Lung (tissue), 12 donors: ENCODE data around the gene SETD2. TPM values are rescaled to one million over a fixed set of nuclear protein-coding genes. Genes with fewer than 3 reads are reported as not detected.
A peak's percentile ranks its signal among the peaks of the same experiment; 100 is the strongest.

Experiments used
- ATAC-seq: fragments of 200-7000 bp; cut with Tn5 transposase; one replicate; pipeline ENCODE4 v1.9.1; 2020; ENCODE audit warnings: moderate number of reproducible peaks; ENCODE audit not compliant: insufficient read depth, low FRiP score
- DNase-seq, 3 donors: peaks; one replicate each; pipeline ENCODE4 v3.0.0-alpha.2; 2013 to 2017
- H3K27ac ChIP-seq, 2 donors: one replicate each; pipeline ENCODE4 v1.5.1; 2013; ENCODE audit warnings: mild to moderate bottlenecking in 2 of 2, moderate library complexity in 2 of 2, control low read depth in 1 of 2, inconsistent platforms in 1 of 2, low read depth in 1 of 2, low read length in 1 of 2
- H3K27me3 ChIP-seq, 3 donors: one replicate each; pipeline ENCODE4 v1.5.1; 2013; ENCODE audit warnings: low read length in 2 of 3; ENCODE audit not compliant: control insufficient read depth in 3 of 3, insufficient read depth in 3 of 3
- H3K36me3 ChIP-seq, 4 donors: one replicate each; pipeline ENCODE4 v1.5.1; 2013; ENCODE audit warnings: low read length in 4 of 4, mild to moderate bottlenecking in 1 of 4, moderate library complexity in 1 of 4; ENCODE audit not compliant: control insufficient read depth in 4 of 4, insufficient read depth in 4 of 4
- H3K4me1 ChIP-seq, 5 donors: one replicate each; pipeline ENCODE4 v1.5.1; 2013; ENCODE audit warnings: low read length in 5 of 5, mild to moderate bottlenecking in 2 of 5, moderate library complexity in 1 of 5; ENCODE audit not compliant: control insufficient read depth in 5 of 5, insufficient read depth in 5 of 5
- H3K4me3 ChIP-seq: one replicate; pipeline ENCODE4 v1.5.1; 2013; ENCODE audit warnings: mild to moderate bottlenecking, control low read depth, moderate library complexity
- H3K9ac ChIP-seq, 2 donors: one replicate each; pipeline ENCODE4 v1.5.1; 2013; ENCODE audit warnings: low read length in 2 of 2, control low read depth in 1 of 2; ENCODE audit not compliant: insufficient read depth in 1 of 2
- H3K9me3 ChIP-seq, 4 donors: one replicate each; pipeline ENCODE4 v1.5.1; 2013; ENCODE audit warnings: low read length in 3 of 4, mild to moderate bottlenecking in 1 of 4, moderate library complexity in 1 of 4; ENCODE audit not compliant: control insufficient read depth in 4 of 4, insufficient read depth in 3 of 4
- WGBS, 2 donors: extraction: QIAGEN DNeasy Blood & Tissue Kit; methylation state at CpG; one replicate each; pipeline ENCODE4 v1.1.7; 2013; 5-methylcytosine and 5-hydroxymethylcytosine counted together
- polyA plus RNA-seq, 2 donors: library from polyadenylated mRNA; stranded (reverse); fragments of 200-250 nt; gene quantifications; one replicate each; pipeline ENCODE4 v1.2.1, GENCODE V29; 2013
- total RNA-seq, 2 donors: library from RNA; depleted of rRNA in 1 of 2; stranded (reverse); fragments of >200 nt in 1 of 2; gene quantifications; one replicate each; pipeline ENCODE4 v1.2.1, GENCODE V29; 2014 to 2021
- TF ChIP-seq, protein P1 (sequence below): IDR thresholded peaks from 2 replicates; pipeline ENCODE4 v1.5.1; 2012; ENCODE audit warnings: mild to moderate bottlenecking; ENCODE audit errors: control extremely low read depth, extremely low read depth
- donor health status: control.
- donor health status: control.
- donor health status: Bipolar disorder and iron deficiency.
- donor health status: healthy.
- donor health status: DM: yes; HTN: yes; CAD: no.

The SETD2 gene
- total and polyA plus RNA-seq, 4 donors: 10.4 to 107 (median 25.0) TPM

DNA sequence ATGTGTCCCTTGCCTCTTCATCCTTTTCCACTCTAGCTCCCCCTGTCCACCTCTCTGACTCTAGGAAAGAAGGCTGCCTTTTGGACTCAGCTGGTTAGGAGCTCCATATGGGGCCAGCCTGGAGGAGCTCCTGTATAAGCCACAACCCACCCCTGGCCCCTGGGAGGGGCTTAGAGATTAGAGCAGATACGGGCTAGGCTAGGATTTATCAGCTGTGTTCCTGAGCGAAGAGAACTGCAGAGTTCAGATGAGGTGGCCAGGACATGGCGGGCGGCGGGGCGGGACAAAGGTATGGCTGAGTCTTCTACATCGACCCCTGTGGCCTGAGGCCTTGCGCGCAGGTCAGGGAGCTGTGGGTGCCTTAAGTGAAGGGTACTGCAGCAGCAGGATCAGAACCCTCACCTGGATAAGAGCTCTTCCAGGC is 176.6 kb downstream of the SETD2 start:
- H3K9ac ChIP-seq: no peak overlapping the region

DNA sequence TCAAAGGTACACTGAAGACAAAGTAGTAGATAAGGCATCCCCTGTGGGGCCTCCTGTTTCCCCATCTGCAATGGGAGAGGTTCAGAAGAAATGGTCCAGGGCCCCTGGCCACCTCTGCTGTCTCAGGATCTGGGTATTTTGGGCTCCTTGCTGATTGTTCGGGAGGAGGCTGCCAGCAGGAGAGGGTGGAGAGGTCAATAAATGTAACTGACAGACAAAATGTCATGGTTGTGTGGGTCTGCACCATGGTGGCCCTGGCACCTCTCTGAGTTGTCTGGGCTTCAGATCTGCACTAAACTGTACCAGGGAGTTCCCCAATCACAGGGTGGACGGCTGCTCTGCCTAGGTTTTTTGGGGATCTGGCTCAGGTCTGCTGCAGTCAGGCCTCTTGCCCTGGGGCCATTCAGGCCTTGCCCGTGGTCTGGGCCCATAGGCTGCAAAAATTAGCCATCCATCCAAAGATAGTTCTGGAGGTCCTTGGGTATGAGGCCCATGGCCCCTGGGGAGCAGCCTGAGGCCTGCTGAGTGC is 177.1 kb downstream of the SETD2 start:
- TF ChIP-seq, protein P1, sequence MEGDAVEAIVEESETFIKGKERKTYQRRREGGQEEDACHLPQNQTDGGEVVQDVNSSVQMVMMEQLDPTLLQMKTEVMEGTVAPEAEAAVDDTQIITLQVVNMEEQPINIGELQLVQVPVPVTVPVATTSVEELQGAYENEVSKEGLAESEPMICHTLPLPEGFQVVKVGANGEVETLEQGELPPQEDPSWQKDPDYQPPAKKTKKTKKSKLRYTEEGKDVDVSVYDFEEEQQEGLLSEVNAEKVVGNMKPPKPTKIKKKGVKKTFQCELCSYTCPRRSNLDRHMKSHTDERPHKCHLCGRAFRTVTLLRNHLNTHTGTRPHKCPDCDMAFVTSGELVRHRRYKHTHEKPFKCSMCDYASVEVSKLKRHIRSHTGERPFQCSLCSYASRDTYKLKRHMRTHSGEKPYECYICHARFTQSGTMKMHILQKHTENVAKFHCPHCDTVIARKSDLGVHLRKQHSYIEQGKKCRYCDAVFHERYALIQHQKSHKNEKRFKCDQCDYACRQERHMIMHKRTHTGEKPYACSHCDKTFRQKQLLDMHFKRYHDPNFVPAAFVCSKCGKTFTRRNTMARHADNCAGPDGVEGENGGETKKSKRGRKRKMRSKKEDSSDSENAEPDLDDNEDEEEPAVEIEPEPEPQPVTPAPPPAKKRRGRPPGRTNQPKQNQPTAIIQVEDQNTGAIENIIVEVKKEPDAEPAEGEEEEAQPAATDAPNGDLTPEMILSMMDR: no peak
- peak overlapping the region in 1 of 2 donors; percentile 61 for H3K27ac ChIP-seq
- H3K36me3 ChIP-seq: peaks cover 0 to 12% (median 0%) of the 10 kb centered on the region in 4 donors
- no peaks in the 10 kb centered on the region for H3K27me3 ChIP-seq
- 74 to 77% methylated on average over 3 of the region's 3 CpGs for WGBS, 2 donors
- H3K9me3 ChIP-seq: no peaks in the 10 kb centered on the region
- H3K4me3 ChIP-seq: no peak overlapping the region
- H3K4me1 ChIP-seq: peaks cover 0 to 52% (median 6%) of the 10 kb centered on the region in 5 donors
- no peak overlapping the region for H3K9ac ChIP-seq
- no peak for ATAC-seq
- no peak for DNase-seq

More for the DNA sequence above, 176.6 kb downstream of the SETD2 start:
- peaks cover 0 to 17% (median 0%) of the 10 kb centered on the region in 4 donors for H3K36me3 ChIP-seq
- H3K4me1 ChIP-seq: peaks cover 0 to 49% (median 4%) of the 10 kb centered on the region in 5 donors
- ATAC-seq: no peak
- no peaks in the 10 kb centered on the region for H3K27me3 ChIP-seq
- no peaks in the 10 kb centered on the region for H3K9me3 ChIP-seq
- WGBS, 2 donors: 25 to 58% methylated on average over 9 of the region's 9 CpGs
- no peak for DNase-seq
- no peak overlapping the region for H3K4me3 ChIP-seq
- TF ChIP-seq, protein P1: no peak
- peak overlapping the region in 1 of 2 donors; percentile 61 for H3K27ac ChIP-seq

DNA sequence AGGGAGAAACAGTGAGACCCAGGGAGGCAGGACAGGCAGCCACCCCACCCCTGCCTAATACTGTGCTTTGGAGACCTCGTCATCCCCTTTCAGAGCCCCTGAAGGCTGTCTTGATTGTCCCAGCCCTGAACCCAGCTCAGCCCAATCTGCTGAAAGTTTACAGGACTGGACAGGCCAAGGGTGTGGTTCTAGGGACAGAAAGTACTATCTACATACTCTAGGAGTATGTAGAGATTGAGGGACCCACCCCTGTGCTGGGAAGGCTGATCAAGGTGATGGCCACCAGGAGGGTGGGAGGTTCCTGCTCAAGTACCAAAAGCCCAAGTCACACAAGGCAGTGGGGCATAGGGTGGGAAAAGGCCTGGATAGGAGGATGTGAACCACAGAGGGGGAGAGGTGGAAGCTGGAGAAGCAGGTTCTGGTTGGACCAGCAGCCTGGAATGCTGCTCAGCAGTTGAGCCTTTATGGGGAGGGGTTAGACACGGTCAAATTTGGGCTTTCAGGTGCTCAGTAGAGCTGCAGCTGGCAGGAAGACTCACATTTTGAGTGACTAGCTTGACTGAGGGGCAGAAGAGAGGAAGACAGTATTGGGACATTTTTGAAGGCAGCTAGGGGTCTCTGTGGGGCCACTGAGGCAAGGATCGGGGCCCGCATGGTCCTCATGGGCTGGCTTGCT is 177.7 kb downstream of the SETD2 start:
- ATAC-seq (no peak), DNase-seq (no peak)
- TF ChIP-seq, protein P1: no peak
- Histone ChIP-seq H3K9me3 (no peaks in the 10 kb centered on the region), H3K36me3 (peaks cover 0 to 8% (median 0%) of the 10 kb centered on the region in 4 donors), H3K27ac (peak overlapping the region in 1 of 2 donors; percentile 44), H3K4me1 (peaks cover 0 to 58% (median 12%) of the 10 kb centered on the region in 5 donors), H3K9ac (no peak overlapping the region), H3K27me3 (no peaks in the 10 kb centered on the region), H3K4me3 (no peak overlapping the region)
- 88 to 91% methylated on average over 4 of the region's 4 CpGs for WGBS, 2 donors
